DMS53 treated with DMSO at 0.1 percent for 48 hours (cell line): ENCODE data around the gene RYR3.

Source experiments
- DNase-seq: peaks from one replicate; lab custom pipeline; 2025; ENCODE audit not compliant: unreplicated experiment; lab: John Stamatoyannopoulos, UW

The RYR3 gene

DNA sequence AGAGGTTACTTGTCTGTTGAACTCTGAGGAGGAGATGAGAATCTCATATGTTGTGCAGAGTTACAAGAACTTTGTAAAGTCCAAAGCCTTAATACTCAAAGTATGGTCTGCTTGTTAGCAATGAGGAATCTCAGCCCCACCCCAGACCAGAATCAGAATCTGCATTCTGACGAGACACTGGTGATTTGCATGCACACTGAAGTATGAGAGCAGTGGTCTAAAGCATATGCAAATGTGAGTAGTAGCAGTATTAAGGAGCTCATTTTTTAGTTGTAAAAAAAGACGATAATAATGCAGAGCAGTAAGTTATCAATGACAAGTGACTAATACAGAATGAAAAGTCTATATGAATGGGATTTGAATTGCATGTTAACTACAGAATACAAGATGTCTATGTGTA, 327.7 kb downstream of the RYR3 start:
- DNase-seq, result no peak

GRCh38 chr15:33639051-33639450, 328.3 kb downstream of the RYR3 start:
- DNase-seq, result no peak

GRCh38 chr15:33639456-33639855, 328.7 kb downstream of the RYR3 start:
- DNase-seq, result no peak

- DNase-seq, result no peak
Measured at GRCh38 chr15:33639978-33640377, 329.2 kb downstream of the RYR3 start.

DNA sequence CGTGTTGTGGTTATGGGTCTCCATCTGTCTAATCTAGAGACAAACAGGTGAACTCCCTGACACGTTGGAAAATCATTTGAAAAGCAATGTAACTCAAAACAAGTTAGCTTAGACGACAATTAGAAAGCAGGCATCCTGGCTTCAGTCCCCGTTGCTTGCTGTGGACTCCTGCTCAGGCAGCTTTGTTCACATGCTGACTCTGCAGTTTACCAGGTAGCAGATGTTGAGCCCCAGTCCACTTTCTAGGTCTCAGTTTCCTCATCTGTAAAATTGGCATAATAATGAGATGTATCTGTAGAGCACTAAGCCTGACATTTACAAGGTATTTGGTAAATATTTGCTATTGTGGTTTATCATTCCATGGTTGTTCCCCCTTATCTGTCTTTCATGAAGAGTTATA, 330.3 kb downstream of the RYR3 start:
- no peak for DNase-seq

DNA sequence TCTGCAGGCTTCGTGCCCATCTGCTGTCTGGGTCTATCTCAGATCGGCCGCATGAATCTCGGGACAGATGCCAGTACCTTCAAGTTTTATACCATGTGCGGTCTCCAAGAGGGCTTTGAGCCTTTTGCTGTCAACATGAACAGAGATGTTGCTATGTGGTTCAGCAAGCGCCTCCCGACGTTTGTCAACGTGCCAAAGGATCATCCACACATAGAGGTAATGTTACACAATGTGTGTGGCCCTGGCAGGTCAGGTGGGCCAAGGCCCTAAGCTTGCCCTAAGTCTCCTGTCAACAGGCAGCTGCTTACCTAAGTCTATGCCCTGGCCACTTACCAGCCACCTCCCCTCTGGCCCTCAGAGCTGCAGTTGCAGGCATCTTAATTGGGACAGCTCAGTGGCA, 333.5 kb downstream of the RYR3 start:
- DNase-seq, result no peak

- DNase-seq, result no peak
Measured at GRCh38 chr15:33646744-33647143, 336.0 kb downstream of the RYR3 start.

GRCh38 chr15:33649217-33649933, 338.6 kb downstream of the RYR3 start:
- no peak for DNase-seq

DNA sequence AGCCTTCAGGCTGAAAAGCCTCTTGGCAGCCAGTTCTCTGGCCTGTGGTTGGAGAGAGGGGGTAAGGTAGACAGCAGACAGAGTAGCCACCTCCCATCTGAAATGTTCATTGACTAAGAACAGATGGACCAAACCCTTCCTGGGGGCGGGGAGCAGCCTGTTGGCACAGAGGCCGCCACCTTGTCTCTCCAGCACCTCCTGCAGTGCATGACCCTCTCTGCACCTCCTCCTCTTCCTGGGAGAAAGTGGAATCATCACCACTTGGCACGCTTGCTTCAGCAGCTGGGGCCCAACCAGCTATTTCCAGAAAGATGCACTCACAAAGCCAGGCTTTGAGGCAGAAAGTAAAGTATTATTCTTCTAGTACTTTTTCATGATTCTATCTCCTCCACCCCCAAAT, 344.1 kb downstream of the RYR3 start:
- no peak for DNase-seq

DNA sequence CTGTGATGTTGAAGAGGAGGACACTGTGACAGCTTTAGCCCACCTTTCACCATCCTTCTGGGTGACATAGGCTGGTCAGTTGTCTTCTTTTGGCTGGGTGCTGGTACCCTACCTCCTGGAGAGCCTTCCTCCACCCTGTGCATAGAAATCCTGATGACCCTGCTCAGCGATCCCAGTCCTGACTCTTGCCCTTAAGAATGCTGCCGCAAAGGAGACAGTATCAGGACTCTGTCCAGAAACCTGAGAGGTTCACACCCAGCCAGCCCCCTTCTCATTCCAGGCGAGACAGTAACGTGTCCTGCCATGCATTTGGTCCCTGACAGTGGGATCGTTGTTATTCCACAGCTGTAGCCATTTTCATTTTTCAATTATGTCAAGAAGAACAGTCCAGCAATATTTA, 344.7 kb downstream of the RYR3 start:
- no peak for DNase-seq

- DNase-seq, result no peak
Measured at GRCh38 chr15:33656168-33656567, 345.4 kb downstream of the RYR3 start.

DNA sequence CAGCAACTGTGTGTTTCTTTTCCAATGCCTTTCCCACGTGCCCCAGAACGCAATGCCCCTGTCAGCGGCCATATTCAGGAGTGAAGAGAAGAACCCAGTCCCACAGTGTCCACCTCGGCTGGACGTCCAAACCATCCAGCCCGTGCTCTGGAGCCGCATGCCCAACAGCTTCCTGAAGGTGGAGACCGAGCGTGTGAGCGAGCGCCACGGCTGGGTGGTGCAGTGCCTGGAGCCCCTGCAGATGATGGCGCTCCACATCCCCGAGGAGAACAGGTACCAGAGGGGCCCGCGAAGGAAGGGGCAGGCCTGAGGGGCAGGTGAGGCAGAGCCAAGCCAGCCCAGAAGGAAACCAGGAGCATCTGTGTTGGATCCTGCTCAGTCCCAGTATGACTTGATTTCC, 349.4 kb downstream of the RYR3 start:
- no peak for DNase-seq

- no peak for DNase-seq
Measured at GRCh38 chr15:33662014-33662413, 351.2 kb downstream of the RYR3 start.

- DNase-seq, result no peak
Measured at GRCh38 chr15:33664947-33665346, 354.2 kb downstream of the RYR3 start.

- no peak for DNase-seq
Measured at GRCh38 chr15:33670567-33670966, 359.8 kb downstream of the RYR3 start.

- DNase-seq, result no peak
Measured at GRCh38 chr15:33671456-33671855, 360.7 kb downstream of the RYR3 start.

GRCh38 chr15:33675246-33675645, 364.5 kb downstream of the RYR3 start:
- DNase-seq, result no peak

DNA sequence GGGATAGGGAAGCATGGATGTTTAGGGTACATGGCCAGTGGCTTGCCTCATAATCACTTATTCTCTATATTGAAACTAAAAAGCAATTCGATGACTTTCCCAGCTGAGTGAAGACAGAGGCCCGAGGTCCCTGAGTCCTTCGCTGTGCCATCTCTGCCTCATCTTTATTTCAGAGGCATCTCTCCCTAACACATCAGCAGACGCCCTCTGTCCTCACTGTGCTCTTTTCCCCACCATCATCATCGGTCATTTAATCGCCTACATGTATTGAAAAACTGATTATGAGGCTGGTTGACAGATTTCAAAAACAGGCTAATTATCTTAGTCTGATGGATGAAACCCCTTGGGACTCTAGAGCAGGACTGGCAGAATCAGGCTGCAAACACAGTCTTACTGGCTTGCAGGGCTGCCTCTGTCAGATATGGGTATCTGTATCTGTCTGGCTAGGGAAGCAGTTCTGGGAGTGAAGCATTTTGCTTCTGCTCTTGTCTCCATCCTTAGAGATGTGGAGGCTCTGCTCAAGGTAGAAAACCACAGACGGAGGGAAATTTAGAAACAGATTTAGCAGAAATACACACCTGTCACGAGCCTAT, 366.6 kb downstream of the RYR3 start:
- no peak for DNase-seq

- no peak for DNase-seq
Measured at GRCh38 chr15:33678176-33678575, 367.4 kb downstream of the RYR3 start.

DNA sequence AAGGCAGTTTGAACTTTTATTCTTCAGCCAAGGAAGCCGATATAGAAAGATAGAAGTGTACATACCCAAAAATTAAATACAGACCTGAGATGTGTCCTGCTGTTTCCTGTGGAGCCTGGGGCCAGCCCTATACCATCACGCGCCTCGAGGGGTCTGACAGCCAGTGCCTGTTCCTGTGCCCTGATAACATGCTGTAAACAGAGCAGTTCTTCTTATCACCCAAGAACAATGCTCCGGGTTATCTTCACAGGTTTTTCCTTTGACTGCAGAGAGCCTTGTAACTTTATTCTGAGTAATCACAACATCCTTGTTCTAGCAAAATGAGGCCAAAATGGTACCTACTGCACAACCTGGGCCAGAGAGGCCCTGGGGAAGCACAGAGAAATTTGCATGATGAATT, 367.8 kb downstream of the RYR3 start:
- DNase-seq, result no peak

GRCh38 chr15:33679061-33679460, 368.3 kb downstream of the RYR3 start:
- DNase-seq, result no peak

DNA sequence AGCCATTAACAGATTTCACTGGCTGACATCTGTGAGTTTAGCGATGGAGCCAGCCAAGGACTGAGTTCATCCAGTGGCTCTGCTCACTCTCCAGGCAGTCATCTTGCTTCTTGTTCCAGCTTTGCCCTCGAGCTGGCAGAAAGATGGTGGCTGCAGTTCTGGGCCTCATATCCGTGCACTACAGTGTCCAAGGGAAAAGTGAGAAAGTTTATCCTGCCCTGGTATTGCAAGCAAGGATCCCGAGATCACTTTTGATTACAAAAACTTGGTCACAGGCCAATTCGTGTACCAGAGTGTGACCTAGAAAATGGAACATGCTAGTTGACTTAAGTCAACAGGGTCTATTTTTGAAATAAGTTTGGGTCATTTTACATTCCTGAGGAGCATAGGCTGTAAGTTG, 369.6 kb downstream of the RYR3 start:
- no peak for DNase-seq

GRCh38 chr15:33693166-33693800, 382.5 kb downstream of the RYR3 start:
- no peak for DNase-seq
